ENCODE results near the gene PGLYRP4. TPM values are rescaled to one million over a fixed set of nuclear protein-coding genes. Genes with fewer than 3 reads are reported as not detected.

PGLYRP4 gene
- total RNA-seq, 4 donors from 2014 or later = not detected

- Histone ChIP-seq H3K36me3 (no peaks in the 10 kb centered on the region), H3K9me3 (no peaks in the 10 kb centered on the region), H3K27me3 (no peaks in the 10 kb centered on the region), H3K27ac (no peak overlapping the region), H3K4me1 (no peaks in the 10 kb centered on the region), H3K4me3 (replicated peaks in 1 of 3) (no peak overlapping the region)
- no peak for TF ChIP-seq CTCF (IDR thresholded peaks at IDR 0.05)
- no peak for TF ChIP-seq POLR2A (IDR thresholded peaks at IDR 0.05)
- 79 to 82% methylated on average over 2 of the region's 2 CpGs for WGBS, 2 donors
- intact Hi-C loops (cut with DNase I) = no loop called here
- DNase-seq = no peak
Observed at GRCh38 chr1:153368495-153368894, 19.9 kb upstream of the PGLYRP4 start.

DNA sequence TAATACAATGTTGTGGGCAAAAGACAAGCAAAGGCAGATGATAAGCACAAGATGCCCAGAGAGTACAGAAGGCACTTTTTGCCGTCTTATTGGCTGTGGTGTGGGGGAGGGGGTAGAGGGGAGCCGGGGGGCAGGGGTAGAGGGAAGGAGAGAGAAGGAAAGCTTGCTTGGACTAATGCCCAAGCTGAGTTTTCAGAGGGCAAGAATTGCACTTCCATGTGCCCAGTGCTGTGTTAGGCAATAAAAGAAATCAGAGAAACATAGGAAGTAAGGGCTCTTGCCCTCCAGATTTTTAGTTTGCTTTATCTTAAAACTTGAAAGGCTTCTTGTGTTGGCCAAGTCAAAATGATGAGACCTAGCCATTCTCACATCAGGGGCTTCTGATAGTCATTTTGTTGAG is 18.4 kb upstream of the PGLYRP4 start:
- no peaks in the 10 kb centered on the region for H3K36me3 ChIP-seq
- no peak for DNase-seq
- WGBS, 2 donors = 56 to 58% methylated on average over 2 of the region's 2 CpGs
- no peak overlapping the region for H3K27ac ChIP-seq
- H3K9me3 ChIP-seq = no peaks in the 10 kb centered on the region
- no peak overlapping the region for H3K4me3 ChIP-seq (replicated peaks in 1 of 3)
- no peaks in the 10 kb centered on the region for H3K27me3 ChIP-seq
- no peaks in the 10 kb centered on the region for H3K4me1 ChIP-seq
- intact Hi-C loops (cut with DNase I) = no loop called here
- TF ChIP-seq CTCF (IDR thresholded peaks at IDR 0.05) (no peak), POLR2A (IDR thresholded peaks at IDR 0.05) (no peak)

- no peak for TF ChIP-seq CTCF (IDR thresholded peaks at IDR 0.05)
- no peak for TF ChIP-seq POLR2A (IDR thresholded peaks at IDR 0.05)
- no peaks in the 10 kb centered on the region for H3K27me3 ChIP-seq
- no peak for DNase-seq
- no peaks in the 10 kb centered on the region for H3K4me1 ChIP-seq
- no peak overlapping the region for H3K4me3 ChIP-seq (replicated peaks in 1 of 3)
- H3K36me3 ChIP-seq = no peaks in the 10 kb centered on the region
- 74 to 81% methylated on average over 4 to 6 of the region's 6 CpGs for WGBS, 2 donors
- no peak overlapping the region for H3K27ac ChIP-seq
- intact Hi-C loops (cut with DNase I) = no loop called here
- H3K9me3 ChIP-seq = no peaks in the 10 kb centered on the region
Observed at GRCh38 chr1:153366261-153366660, 17.6 kb upstream of the PGLYRP4 start.

DNA sequence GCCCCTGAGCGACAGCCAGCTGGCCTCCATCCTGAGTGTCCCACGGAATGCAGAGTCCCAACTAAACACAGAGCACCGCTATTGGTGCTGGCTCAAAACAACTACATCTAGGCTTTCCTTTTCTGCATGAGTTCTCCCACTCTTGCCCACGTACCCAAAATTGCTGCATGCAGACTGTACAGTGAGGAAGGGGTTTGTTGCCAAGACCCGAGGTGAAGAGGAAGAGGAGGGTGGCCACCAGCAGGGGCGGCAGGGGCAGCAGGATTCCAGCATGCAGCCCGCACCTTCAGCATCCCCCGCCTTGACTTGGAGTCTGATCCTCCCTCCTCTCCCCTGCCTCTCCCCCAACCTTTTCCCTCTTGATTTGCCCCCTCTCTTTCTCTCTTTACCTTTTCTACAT is 17.1 kb upstream of the PGLYRP4 start:
- H3K36me3 ChIP-seq = no peaks in the 10 kb centered on the region
- intact Hi-C loops (cut with DNase I) = no loop called here
- no peak overlapping the region for H3K4me3 ChIP-seq (replicated peaks in 1 of 3)
- H3K9me3 ChIP-seq = no peaks in the 10 kb centered on the region
- TF ChIP-seq CTCF (IDR thresholded peaks at IDR 0.05) = no peak
- no peak for TF ChIP-seq POLR2A (IDR thresholded peaks at IDR 0.05)
- no peaks in the 10 kb centered on the region for H3K27me3 ChIP-seq
- no peaks in the 10 kb centered on the region for H3K4me1 ChIP-seq
- 55 to 56% methylated on average over 8 of the region's 8 CpGs for WGBS, 2 donors
- no peak for DNase-seq
- no peak overlapping the region for H3K27ac ChIP-seq

DNA sequence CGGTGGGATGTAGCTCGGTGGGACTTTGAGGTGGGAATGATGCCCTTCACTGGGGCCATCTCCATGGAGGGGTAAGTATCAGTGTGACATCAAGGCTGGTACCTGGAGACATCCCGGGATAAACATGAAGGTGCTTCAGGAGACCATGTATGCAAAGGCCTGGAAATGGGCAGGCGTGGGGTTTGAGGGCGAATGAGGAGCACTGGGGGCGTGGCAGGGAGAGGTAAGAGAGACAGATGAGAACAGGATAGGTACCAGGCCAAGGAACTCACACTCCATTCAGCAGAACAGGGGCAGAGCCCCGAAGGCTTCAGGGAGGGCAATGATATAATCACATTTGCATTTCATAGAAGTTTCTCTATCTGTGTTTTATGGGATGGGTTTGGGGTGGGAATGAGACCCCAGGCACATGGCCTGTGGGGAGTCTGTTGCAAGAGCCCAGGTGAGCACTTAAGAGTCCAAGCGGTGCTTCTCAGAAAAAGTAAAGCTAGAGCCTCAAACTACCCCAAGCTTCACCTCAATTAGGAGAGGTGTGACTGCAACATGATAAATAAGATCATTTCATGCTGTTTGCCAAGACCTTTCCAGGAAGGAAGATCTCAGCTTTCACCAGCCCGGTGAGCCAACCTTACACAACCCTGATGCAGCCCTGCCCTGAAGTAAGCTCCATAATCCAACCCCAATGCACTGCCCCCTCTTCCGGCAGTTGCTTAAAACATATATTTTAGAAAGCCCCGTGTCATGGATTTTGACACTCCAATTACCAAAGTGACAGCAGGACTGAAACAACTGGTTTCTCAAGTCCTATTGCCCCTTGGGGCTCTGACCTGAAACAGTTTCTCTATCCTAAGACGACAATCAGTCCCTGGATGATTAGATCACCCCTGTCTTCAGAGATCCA is 16.4 kb upstream of the PGLYRP4 start:
- WGBS, 2 donors = 72 to 78% methylated on average over 12 of the region's 12 CpGs

More for the DNA sequence above, 16.4 kb upstream of the PGLYRP4 start:
- no peaks in the 10 kb centered on the region for H3K4me1 ChIP-seq
- no peak overlapping the region for H3K4me3 ChIP-seq (replicated peaks in 1 of 3)
- no peak for DNase-seq
- no peak for TF ChIP-seq POLR2A (IDR thresholded peaks at IDR 0.05)
- TF ChIP-seq CTCF (IDR thresholded peaks at IDR 0.05) = no peak
- intact Hi-C loops (cut with DNase I) = no loop called here
- no peaks in the 10 kb centered on the region for H3K36me3 ChIP-seq
- H3K9me3 ChIP-seq = no peaks in the 10 kb centered on the region
- no peaks in the 10 kb centered on the region for H3K27me3 ChIP-seq
- no peak overlapping the region for H3K27ac ChIP-seq

Data from thyroid gland (tissue), 4 donors.